GM18520 (cell line): ENCODE data around the gene DSCAML1.

Experiments used
- ATAC-seq: cut with Tn5 transposase; IDR thresholded peaks from one replicate; pipeline ENCODE4 v1.9.1; 2021; ENCODE audit not compliant: unreplicated experiment

DSCAML1 gene

DNA sequence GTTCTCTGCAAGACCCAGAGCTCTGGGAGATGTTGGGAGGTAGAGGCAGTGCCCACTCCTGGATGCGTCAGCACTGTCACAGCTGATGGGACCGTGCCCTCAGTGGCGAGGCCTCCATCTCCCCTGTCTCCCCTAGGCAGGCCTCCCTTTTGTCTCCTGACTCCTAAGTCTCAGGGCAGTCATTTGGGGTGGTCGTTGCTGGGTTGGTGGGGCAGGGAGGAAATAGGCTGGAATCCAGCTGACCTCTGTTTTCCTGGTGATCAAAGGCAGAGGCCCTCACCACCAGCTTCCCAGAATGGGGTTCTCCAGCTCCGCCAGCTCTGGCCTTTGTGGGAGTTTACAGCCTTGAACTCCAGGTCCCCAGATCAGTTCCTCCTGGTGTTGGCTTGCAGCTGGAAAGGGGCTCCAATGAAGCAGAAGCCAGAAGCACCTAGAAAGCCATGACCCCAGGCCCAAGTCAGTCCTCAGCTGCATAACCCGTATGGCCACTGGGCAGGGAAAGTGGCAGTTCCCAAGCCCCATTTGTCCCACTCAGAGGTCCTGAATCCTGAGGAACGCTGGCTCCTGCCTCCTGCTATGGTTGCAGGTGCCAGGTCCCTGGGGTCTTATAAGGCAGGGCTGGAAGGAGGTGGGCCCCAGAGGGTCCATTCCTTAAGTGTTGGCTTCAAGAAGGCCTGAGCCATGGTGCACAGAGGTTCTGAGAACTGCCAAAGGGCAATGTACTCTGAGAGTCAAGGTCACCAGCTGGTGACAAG lies 34.8 kb upstream of the DSCAML1 start:
- no peak for ATAC-seq

DNA sequence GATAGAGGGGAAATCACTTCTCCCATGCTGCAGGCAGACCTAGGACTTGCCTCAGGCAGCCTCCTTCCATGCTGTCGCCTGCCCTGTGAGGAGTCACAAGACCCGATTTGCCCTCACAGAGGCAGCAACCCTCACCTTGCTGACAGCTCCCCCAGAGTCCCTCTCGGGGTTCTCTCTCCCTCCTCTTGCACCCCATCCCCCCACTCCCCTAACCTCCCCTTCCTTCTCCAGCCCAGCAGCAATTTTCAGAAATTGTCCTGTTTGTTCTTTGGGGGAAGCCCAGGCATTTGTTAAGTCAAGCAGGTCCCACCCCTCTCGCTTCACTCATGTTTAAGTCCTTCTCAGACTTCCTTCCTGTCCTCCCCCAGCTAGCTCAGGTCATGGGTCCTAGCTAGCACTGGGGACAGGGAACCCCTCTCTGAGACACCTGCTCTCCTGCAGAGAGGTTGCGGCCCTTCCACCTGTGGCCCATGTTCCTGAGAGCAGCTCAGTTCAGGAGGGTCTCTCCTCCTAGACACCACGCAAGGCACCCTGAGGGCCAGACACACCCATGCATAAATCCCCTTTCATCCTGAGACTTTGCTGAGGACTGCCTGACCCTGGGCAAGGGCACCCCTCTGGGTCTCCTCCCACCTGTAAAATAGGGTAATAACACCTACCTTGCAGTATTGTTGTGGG lies 33.8 kb upstream of the DSCAML1 start:
- ATAC-seq = no peak

DNA sequence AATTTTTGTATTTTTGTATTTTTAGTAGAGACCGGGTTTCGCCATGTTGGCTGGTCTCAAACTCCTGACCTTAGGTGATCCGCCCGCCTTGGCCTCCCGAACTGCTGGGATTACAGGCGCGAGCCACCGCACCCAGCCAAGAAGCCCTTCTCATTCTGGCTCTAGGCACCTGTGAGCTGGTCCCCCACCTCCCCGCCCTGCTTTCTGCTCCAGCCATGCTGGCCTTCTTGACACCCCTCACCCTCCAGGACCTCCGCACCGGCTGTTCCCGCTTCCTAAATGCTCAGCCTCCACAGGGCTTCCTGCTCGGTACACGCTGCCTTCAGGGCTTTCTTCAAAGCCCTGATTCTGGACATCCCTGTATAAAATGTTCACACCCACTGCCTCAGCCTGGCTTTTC lies 33.1 kb upstream of the DSCAML1 start:
- ATAC-seq = no peak

DNA sequence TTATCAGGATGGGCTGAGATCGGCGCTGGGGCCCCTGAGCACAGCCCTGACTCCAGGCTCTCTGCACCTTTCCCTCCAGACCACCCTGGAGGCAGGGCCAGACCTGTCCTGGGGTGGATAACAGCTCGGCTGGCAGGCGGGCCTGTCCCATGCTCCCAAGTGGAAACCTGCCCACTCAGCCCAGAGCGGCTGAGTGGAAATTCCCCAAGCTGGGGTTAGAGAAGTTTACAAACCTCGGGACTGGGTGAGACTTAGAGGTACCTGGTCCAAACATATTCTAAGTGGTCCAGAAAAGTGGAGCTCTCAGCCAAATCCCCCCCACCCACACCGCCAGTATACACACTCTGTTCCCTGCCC lies 32.3 kb upstream of the DSCAML1 start:
- ATAC-seq = peak; percentile 10

DNA sequence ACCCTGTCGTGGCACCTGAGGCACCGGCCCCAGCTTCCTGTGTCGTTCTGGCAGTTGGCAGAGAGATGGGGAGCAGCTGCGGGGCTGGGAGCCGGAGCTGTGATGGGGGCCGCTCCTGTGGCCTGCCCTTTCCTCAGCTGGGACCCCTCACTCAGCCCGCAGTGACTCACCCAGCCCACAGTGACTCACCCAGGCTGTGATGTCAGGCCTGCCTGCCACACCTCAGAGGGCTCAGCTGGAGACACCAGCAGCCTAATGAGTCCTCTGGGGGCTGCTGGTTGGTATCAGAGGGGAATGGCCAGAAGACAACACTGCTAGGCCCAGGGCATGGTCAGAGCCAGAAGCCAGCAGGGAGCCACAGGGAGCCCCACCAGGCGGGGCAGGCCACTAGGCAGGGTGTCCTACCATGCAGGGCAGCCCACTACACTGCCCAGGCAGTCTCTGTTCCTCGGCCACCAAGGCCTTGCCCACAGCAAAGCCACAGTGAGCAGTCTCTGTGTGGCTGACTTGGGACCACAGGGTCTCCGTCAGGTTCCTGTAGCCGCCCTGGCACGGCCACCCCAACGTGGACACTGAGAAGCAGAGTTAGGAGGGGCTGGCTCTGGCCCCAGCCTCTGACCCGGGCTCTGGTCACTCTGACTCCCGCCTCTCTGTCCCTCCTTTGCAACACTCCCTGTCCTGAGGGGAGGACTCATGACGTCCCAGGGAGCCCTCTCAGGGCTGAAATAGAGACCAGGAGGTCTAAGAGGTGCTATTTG lies 31.8 kb upstream of the DSCAML1 start:
- ATAC-seq = peak; percentile 59

DNA sequence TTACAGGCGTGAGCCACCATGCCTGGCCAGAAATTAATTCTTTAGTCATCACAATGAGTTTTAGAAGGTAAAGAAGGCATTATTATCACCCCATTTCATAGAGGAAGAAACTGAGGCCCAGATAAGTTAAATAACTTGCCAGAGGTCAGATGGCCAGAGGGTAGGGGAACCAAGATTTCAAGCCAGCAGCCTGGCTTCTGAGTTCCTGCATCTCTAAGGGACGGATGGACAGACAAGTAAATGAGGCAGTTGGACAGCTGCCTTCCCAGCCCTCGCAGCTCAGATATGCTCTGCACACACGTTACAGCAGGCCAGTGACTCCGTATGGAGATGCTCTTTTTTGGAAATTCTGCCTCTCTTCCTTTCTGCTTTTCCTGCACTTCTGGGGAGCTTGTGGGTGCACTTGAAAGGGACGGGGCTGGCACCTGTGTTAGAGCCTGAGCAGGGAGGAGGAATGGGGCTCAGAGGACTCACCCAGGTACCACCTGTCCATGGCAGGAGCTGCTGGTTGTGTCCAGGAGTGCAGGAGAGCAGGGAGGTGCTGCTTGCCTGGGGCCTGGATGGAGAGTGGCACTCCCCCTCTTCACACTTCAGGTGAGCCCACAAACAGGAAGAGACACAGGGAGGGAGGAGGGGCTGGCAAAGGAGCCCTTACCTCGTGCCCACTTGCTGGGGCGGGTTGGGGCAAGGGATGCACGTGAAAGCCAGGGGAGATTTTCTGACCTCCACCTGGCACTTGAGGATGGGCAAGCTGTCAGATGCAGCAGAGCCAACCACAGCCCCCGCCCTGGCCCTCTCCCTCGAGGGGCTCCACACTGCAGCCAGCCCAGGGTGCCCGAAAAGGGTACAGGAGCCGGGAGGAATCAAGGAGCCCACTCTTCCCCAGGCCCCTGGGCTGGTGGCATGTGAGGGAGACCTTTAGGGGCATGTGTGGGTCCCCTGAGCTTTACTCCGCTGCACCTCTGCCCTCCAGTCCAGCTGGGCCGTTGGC lies 30.8 kb upstream of the DSCAML1 start:
- ATAC-seq = no peak

DNA sequence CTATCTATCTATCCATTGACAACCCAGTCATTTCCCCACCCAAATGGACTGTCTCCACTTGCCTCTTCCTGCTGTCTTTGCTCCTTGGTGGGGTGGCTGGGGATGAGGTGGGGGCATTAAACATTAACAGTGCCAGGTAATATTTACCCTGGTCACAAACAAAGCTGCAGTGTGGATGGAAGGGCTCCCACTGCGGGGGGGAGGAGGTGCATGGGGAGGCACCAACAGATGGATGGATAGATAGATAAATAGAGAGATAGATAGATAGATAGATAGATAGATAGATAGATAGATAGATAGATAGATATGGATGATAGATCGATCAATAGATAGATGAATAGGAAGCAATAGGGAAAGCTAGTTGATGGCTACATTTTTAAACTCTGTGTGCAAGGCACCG lies 29.8 kb upstream of the DSCAML1 start:
- ATAC-seq = no peak

DNA sequence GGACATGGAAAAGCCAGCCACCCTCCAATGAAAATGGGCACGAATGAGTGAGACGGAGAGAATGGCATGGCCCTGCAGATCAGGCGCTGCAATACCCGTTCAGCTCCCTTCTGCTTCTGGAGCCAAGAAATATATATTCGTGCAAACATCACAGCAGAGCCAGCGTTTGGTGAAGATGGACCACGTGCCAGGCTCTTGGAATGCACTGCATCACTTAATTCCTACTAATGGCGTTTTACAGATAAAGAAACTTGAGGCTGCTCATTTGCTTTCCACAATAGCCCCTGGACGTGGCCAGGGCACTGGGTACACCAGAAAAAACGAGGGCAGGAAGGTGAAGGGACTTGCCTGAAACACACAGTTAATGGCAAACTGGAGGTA lies 29.2 kb upstream of the DSCAML1 start:
- no peak for ATAC-seq

DNA sequence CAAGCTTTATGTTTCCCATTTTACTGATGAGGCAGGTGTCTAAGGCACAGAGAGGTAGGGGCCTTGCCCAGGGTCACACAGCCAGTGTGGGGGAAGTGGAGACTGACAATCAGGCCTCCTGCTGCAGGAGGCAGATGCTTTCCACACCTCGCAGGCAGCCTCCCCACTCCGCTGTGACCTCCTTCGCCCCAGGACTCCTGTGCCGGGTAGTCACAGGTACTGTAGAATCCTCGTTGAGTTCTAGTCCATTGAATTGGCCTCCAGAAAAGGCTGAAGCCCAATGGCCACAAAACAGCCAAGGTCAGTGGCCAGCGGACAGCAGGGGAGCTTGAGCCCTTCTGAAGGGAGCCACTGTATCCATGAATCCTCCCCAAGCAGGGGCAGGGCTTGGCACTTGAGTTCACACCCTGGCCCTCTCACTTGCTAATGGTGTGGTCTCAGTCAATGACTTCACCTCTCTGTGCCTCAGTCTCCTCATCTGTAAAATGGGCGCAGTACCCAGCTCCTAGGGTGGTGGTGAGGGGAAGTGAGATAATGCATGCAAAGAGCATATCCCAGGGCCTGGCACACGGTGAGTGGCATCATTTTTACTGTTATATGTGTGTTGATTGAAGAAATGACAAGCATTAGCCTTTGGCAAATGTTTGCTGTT lies 28.6 kb upstream of the DSCAML1 start:
- no peak for ATAC-seq

DNA sequence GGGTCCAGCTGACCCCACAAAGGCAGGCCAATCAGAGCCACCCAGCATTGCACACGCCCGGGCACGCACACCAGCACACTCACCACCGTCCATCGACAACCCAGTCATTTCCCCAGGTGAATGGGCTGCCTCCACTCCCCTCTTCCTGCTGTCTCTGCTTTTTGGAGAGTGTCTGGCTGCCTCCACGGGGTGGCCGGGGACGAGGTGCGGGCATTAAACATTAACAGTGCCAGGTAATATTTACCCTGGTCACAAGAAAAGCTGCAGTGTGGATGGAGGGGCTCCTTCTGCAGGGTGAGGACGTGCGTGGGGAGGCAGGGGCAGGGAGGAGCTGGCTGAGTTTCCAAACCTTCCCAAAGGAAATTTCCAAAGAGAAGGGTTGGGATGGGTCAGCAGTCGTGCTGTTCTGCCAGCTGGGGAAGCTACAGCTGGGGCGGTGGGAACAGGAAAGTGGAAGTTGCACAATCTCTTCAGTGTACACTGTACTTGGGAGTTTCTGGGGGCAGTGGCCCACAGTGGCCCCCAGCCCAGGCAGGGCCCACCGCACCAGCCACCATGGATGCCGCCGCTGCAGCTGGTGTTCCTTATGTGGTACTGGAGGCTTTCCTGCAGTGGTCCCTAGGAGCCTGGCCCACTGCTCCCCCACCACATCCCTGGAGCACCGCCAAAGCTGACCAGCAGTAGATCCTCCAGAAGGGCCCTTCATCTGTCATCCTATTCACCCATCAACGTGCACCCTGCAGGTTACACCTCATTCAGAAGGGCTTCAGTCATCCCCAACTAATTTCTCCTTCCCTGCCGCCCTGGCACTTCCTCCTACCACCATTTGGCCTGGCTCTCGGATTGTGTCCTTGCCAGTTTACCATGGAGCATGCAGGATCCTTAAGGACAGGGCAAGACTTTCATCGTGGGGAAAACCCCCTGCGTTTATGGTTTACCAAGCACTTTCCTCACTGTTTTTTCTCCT lies 27.8 kb upstream of the DSCAML1 start, which contains the start of gene FXYD2:
TSS of gene FXYD2 (minus strand) at position 174 of the 967 bp plus-strand sequence. CDS start at position 108, 66 bp downstream.
- no peak for ATAC-seq

DNA sequence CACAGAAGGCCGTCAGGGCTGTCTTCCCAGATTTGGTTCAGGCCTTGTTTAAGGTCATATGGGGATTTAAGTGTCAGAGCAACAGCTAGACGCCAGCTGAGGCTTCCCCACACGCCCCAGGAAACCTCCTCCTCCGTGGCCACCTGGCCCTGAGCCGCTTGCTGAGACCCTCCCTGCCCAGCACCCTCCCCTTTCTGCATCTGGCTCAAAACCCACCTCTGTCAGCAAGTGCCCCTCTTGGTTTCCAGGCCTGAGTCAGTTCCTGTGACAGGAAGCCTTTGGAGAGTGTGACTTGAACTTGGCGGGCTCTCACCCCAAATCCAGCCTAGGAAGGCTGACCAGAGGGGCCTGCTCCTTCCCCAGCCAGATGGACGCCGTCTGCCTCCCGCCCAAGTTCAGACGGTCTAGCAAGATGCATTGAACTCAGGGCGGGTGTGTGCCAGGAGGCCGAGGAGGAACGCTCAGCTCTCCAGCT lies 27.0 kb upstream of the DSCAML1 start:
- no peak for ATAC-seq

DNA sequence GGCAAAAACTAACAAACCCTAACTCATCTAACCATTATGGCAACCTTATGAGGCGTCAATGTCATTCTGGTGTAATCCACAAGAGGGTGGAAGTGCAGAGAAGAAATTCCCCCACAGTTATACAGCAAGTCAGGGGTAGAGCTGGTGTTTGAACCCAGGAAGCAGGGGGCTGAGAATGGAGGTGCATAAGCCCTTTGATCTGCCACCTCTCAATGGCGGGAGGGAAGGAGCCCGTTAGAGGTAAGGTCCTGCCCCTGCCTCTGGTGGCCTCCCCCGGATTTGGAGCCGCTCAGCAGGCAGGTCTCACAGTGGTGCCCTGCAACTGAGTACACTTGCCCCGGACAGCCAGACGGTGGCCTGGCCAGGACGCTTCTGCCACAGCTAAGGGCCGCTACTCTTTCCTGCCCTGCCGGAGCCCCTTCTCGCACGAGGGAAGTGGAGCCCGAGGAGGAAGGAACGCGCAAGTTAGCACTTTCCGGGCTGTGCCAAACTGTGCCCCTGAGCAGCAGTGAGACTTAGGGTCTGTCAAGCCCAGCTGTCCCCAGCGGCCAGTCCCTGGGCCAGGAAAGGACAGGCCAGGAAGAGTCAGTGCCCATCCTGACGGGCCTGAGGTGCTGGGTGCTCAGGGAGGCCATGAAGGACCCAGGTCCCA lies 26.4 kb upstream of the DSCAML1 start:
- no peak for ATAC-seq

DNA sequence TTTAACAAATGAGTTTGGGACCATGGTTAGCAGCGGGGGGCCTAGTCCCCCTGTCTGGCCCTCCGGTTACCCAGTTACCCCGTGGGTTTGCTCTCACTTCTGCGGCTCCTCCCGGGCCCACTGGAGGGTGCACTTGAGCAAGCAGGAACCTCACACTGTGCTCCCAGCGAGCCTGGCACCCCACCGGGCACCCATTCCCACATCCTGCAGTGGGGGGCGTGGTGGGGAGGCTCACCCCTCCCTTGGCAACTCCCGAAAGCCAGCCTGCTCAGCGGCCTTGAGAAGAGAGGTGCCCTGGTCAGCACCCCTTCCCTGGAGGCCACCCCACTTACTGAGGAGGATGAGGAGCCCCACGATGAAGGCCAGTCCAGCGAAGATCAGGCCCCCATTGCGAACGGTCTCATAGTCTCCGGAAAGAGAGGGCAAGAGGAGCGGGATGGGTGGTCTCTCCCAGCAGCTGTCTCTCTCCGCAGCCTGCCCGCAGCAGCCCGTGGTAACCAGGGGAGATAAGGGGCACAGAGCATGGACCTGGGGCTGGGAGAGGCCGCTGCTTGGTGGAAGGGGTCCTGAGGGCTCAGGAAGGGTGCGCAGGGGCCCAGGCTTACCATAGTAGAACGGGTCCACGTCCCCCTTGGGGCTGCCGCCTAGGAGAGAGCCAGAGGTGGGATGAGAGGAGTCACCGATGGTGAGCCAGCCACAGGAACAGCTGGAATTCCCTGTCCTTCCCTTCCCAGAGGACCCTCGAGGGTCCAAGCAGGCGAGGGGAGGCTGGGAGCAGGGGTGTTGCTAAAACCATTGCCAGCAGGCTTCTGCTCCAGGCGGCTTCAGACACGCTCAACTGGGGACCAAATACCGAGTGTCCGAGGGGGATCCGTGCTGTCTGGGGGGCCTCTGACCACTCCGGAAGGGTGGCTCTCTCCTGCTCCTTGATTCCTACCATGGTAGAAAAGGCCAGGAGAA lies 25.3 kb upstream of the DSCAML1 start:
- no peak for ATAC-seq

DNA sequence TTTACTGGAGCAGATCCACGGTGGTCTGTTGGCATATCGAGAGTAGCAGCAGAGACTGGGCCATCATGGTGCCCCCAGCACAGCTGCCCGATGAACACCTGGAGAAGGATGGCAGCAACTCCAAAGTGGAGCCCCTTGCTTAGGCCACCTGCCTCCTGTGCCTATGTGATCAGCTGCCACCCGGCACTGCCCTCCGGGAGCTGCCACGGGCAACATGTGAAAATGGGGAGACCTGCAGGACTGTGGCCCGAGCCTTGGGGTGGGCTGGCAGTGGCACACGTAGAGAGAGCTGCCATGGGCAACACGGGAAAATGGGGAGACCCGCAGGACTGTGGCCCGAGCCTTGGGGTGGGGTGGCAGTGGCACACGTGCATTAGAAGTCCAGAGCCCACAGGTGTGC lies 24.4 kb upstream of the DSCAML1 start:
- no peak for ATAC-seq

DNA sequence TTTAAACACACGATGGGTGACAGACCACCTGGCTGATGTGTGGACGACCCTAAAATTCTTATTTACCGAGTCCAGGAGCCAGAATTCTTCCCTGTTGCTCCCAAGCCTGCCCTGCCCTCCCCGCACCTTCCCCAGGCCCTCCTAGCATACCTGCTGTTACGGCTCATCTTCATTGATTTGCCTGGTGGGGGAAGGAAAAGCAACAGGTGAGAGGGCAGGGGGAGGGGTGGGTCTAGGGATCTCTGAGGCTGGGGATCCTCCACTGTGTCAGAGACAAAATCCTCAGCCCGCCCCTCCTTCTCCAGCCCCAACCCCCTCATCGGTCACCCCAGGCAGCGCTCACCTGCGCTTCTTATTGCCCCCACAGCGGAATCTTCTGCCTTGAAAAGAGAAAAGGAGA lies 23.5 kb upstream of the DSCAML1 start:
- no peak for ATAC-seq

DNA sequence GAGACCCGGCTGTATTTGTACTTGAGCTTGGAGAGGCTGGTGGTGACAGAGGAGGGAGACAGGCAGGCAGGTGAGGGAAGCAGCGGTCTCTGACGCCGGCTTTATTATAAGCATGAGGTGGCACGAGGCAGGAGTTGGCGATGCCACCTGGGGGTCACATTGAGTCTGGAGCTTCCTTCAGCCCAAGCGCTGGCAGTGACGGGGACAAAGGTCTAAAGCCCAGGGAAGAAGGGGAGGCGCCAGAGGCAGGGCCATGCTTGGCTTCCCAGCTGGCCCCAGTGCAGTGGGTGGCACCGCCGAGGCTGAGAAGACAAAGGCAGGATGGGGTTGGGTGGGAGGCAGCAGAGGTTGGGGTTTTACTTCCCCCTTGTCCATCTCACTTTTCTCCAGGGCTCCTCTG lies 23.1 kb upstream of the DSCAML1 start:
- no peak for ATAC-seq
